Measurements from ENCODE around the gene UPF3A.
A peak's percentile ranks its signal among the peaks of the same experiment; 100 is the strongest.
"Not testable (repeated sequence)": the region's sequence is repeated elsewhere in the genome, so short reads cannot be mapped to it uniquely, and the experiment has no call there.

Gene UPF3A

GRCh38 chr13:114339857-114340534, 58.6 kb downstream of the UPF3A start:
- peak; percentile 61 for DNase-seq

GRCh38 chr13:114341003-114341777, 59.8 kb downstream of the UPF3A start:
- DNase-seq, result no peak

GRCh38 chr13:114347256-114347655, 65.9 kb downstream of the UPF3A start:
- not testable (repeated sequence) for DNase-seq

- peak; percentile 29 for DNase-seq
Observed at GRCh38 chr13:114352763-114353162, 71.4 kb downstream of the UPF3A start.

- DNase-seq, result not testable (repeated sequence)
Observed at GRCh38 chr13:114353382-114353781, 72.0 kb downstream of the UPF3A start.

All from NCI-H146 (cell line).